ENCODE measurements around the gene DNTT.

DNA sequence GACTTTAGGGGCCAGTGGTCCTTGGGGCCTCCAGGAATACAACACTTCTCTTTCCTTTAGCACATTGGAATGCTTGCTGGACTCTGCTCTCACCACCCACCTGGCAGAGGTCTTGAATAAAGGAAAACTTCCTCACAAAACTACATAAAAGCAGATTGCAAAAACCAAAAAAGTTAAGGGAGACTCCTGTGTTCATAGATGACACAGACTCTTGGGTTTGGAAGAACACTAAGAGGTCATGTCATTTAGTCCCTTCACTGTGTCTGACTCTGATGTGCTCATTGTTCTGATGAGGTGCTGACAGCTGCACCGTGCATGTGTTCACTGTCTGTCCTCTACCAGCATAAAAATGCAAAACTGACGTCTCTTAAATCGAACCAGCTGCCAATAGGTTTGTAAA, 44.2 kb upstream of the DNTT start:
- TF ChIP-seq, protein P1, sequence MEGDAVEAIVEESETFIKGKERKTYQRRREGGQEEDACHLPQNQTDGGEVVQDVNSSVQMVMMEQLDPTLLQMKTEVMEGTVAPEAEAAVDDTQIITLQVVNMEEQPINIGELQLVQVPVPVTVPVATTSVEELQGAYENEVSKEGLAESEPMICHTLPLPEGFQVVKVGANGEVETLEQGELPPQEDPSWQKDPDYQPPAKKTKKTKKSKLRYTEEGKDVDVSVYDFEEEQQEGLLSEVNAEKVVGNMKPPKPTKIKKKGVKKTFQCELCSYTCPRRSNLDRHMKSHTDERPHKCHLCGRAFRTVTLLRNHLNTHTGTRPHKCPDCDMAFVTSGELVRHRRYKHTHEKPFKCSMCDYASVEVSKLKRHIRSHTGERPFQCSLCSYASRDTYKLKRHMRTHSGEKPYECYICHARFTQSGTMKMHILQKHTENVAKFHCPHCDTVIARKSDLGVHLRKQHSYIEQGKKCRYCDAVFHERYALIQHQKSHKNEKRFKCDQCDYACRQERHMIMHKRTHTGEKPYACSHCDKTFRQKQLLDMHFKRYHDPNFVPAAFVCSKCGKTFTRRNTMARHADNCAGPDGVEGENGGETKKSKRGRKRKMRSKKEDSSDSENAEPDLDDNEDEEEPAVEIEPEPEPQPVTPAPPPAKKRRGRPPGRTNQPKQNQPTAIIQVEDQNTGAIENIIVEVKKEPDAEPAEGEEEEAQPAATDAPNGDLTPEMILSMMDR (IDR thresholded peaks at IDR 0.05; ENCODE audit: low read depth, low read length): no peak
- TF ChIP-seq POLR2A (IDR thresholded peaks at IDR 0.05; ENCODE audit: extremely low read depth, insufficient read length): no peak

Measured in NB4 (cell line).